ENCODE measurements around the gene SFTPA1. TPM values are rescaled to one million over a fixed set of nuclear protein-coding genes. Genes with fewer than 3 reads are reported as not detected.
"Not testable (repeated sequence)": the region's sequence is repeated elsewhere in the genome, so short reads cannot be mapped to it uniquely, and the experiment has no call there.

SFTPA1 gene
- total RNA-seq, 1 donor from 2014 or later = not detected

DNA sequence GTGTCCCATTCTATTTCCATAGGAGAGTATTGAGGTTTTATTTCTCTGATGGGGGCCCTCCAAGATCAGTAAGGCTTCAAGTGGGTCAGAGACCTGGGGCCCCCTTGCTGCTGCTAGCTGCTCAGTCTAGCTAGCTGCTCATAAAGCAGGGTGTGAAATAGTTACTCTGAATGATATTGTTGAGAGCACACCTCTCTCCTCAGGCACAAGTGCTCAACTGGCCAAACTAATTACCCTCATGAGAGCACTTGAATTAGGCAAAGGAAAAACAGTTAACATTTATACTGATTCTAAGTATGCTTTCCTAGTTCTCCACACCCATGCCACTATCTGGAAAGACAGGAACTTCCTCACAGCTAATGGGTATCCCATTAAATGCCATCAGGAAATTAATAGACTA, 5.4 kb upstream of the SFTPA1 start:
- H3K9me3 Mint-ChIP-seq (ENCODE audit: unreplicated experiment) = no peaks in the 10 kb centered on the region
- TF ChIP-seq, protein P1, sequence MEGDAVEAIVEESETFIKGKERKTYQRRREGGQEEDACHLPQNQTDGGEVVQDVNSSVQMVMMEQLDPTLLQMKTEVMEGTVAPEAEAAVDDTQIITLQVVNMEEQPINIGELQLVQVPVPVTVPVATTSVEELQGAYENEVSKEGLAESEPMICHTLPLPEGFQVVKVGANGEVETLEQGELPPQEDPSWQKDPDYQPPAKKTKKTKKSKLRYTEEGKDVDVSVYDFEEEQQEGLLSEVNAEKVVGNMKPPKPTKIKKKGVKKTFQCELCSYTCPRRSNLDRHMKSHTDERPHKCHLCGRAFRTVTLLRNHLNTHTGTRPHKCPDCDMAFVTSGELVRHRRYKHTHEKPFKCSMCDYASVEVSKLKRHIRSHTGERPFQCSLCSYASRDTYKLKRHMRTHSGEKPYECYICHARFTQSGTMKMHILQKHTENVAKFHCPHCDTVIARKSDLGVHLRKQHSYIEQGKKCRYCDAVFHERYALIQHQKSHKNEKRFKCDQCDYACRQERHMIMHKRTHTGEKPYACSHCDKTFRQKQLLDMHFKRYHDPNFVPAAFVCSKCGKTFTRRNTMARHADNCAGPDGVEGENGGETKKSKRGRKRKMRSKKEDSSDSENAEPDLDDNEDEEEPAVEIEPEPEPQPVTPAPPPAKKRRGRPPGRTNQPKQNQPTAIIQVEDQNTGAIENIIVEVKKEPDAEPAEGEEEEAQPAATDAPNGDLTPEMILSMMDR (IDR thresholded peaks at IDR 0.05) = no peak
- no peak for DNase-seq (ENCODE audit: extremely low spot score, unreplicated experiment)
- no peak overlapping the region for H3K27ac Mint-ChIP-seq (ENCODE audit: unreplicated experiment)
- H3K4me3 Mint-ChIP-seq (ENCODE audit: unreplicated experiment) = no peak overlapping the region
- H3K36me3 Mint-ChIP-seq (ENCODE audit: unreplicated experiment) = no peaks in the 10 kb centered on the region
- H3K27me3 Mint-ChIP-seq (ENCODE audit: unreplicated experiment) = peaks cover 46% of the 10 kb centered on the region
- H3K4me1 Mint-ChIP-seq (ENCODE audit: unreplicated experiment) = no peaks in the 10 kb centered on the region

DNA sequence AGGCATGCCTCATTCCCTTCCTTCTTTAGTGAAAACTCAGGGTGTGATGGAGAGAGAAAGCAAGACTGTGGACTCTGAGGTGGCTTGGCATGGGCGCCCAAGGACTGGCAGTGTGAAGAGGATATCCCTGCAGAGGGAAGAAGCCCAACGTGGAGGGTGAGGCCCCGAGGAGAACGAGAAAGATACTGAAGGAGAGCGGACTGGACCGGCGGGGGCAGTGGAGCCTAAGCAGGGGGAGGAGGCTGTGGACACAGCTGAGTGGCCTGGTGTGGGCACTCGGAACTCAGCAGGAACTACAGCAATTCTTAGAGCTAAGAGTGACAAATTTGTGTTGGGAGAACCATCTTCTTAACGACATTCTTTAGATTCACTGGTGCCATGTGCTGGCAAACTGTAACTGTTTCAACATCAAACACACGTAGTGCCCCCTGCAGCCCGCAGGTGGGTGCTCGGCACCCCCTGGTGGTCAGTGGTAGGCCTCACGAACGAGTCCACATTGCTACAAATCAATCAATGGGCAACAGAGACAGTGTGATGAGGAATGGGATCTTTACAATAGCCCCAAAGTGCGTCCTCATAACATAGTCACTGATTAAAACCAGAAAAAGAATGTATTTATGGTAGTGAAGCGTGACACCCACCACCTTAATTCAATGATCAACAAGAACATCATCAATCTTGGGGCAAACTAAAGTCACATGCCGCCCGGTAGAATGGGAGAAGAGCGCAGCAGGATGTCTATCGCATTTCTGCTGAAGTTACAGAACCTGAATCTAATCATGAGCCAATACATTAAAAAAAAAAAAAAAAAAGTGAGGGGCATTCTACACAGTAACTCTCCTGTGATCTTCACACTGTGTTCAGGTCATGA, 2.0 kb upstream of the SFTPA1 start:
- no peaks in the 10 kb centered on the region for H3K9me3 Mint-ChIP-seq (ENCODE audit: unreplicated experiment)
- peaks cover 33% of the 10 kb centered on the region for H3K27me3 Mint-ChIP-seq (ENCODE audit: unreplicated experiment)
- no peak overlapping the region for H3K27ac Mint-ChIP-seq (ENCODE audit: unreplicated experiment)
- no peaks in the 10 kb centered on the region for H3K36me3 Mint-ChIP-seq (ENCODE audit: unreplicated experiment)
- TF ChIP-seq, protein P1 (IDR thresholded peaks at IDR 0.05) = peak; percentile 56
- DNase-seq (ENCODE audit: extremely low spot score, unreplicated experiment) = no peak
- H3K4me1 Mint-ChIP-seq (ENCODE audit: unreplicated experiment) = no peaks in the 10 kb centered on the region
- H3K4me3 Mint-ChIP-seq (ENCODE audit: unreplicated experiment) = no peak overlapping the region

DNA sequence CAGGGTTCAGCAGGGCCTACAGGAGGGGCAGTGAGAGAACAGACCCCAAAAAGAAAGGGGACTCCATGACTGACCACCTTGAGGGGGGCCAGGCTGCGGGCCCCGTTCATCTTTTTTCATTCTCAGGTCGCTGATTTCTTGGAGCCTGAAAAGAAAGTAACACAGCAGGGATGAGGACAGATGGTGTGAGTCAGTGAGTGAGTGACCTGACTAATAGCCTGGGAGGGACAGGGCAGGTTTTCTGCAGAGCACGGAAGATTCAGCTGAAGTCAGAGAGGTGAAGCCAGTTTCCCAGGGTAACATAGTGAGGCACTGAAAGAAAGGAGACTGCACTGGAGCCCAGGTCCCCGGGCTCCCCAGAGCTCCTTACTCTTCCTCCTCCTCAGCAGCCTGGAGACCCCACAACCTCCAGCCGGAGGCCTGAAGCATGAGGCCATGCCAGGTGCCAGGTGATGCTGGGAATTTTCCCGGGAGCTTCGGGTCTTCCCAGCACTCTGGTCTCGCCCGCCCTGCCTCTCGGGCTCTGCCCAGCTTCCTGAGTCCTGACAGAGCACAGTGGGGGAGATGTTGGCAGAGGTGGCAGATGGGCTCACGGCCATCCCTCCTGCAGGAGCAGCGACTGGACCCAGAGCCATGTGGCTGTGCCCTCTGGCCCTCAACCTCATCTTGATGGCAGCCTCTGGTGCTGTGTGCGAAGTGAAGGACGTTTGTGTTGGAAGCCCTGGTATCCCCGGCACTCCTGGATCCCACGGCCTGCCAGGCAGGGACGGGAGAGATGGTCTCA, 646 bp downstream of the SFTPA1 start:
- H3K4me3 Mint-ChIP-seq (ENCODE audit: unreplicated experiment); H3K4me1 Mint-ChIP-seq (ENCODE audit: unreplicated experiment); H3K36me3 Mint-ChIP-seq (ENCODE audit: unreplicated experiment); H3K9me3 Mint-ChIP-seq (ENCODE audit: unreplicated experiment); H3K27ac Mint-ChIP-seq (ENCODE audit: unreplicated experiment); DNase-seq (ENCODE audit: extremely low spot score, unreplicated experiment): not testable (repeated sequence)
- H3K27me3 Mint-ChIP-seq (ENCODE audit: unreplicated experiment) = peaks cover 36% of the 10 kb centered on the region

DNA sequence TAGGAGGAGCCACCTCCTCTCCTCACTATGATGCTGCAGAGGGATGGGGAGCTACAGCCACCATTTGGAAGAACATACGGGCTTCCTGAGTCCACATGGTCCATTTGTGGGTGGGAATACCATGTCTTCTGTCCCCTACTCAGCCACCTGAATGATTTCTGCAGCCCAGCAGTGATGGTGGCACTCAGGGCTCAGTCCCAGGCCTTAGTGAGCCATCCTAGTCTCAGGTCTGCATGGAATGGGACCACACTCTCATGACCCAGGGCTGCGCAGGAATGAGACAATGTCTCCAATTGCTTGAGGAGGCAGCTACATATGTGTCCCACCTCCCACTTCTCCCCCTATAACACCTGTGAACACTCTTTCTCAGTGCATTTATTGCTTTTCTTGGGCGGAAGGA, 4.8 kb downstream of the SFTPA1 start:
- Mint-ChIP-seq H3K36me3 (ENCODE audit: unreplicated experiment) (no peaks in the 10 kb centered on the region), H3K4me1 (ENCODE audit: unreplicated experiment) (no peaks in the 10 kb centered on the region), H3K4me3 (ENCODE audit: unreplicated experiment) (no peak overlapping the region), H3K9me3 (ENCODE audit: unreplicated experiment) (peaks cover 19% of the 10 kb centered on the region), H3K27me3 (ENCODE audit: unreplicated experiment) (peaks cover 51% of the 10 kb centered on the region), H3K27ac (ENCODE audit: unreplicated experiment) (no peak overlapping the region)
- TF ChIP-seq, protein P1 (IDR thresholded peaks at IDR 0.05) = no peak
- DNase-seq (ENCODE audit: extremely low spot score, unreplicated experiment) = no peak

DNA sequence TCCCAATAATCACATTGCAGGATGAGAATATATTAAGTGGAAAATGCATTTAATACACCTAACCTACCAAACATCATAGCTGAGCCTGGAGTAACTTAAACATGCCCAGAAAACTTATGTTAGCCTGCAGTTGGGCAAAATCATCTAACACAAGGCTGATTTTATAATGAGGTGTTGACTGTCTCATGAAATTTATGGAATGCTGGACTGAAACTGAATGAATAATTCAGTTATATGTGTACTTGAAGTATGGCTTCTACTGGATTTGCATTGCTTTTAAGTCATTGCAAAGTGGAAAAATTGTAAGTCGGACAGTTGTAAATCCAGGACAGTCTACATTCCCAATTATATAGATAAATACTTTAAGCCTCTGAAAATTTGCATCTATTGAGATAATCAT, 5.4 kb downstream of the SFTPA1 start:
- TF ChIP-seq, protein P1 (IDR thresholded peaks at IDR 0.05) = no peak
- Mint-ChIP-seq H3K4me3 (ENCODE audit: unreplicated experiment) (no peak overlapping the region), H3K27me3 (ENCODE audit: unreplicated experiment) (peaks cover 51% of the 10 kb centered on the region), H3K36me3 (ENCODE audit: unreplicated experiment) (no peaks in the 10 kb centered on the region), H3K27ac (ENCODE audit: unreplicated experiment) (no peak overlapping the region), H3K9me3 (ENCODE audit: unreplicated experiment) (peaks cover 19% of the 10 kb centered on the region), H3K4me1 (ENCODE audit: unreplicated experiment) (no peaks in the 10 kb centered on the region)
- no peak for DNase-seq (ENCODE audit: extremely low spot score, unreplicated experiment)

DNA sequence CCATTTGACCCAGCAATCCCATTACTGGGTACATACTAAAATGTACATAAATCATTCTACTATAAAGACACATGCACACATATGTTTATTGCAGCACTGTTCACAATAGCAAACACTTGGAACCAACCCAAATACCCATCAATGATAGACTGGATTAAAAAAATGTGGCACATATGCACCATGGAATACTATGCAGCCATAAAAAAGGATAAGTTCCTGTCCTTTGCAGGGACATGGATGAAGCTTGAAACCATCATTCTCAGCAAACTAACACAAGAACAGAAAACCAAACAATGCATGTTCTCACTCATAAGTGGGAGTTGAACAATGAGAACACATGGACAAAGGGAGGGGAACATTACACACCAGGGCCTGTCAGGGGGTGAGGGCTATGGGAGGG, 12.9 kb downstream of the SFTPA1 start:
- not testable (repeated sequence) for H3K27ac Mint-ChIP-seq (ENCODE audit: unreplicated experiment); H3K4me3 Mint-ChIP-seq (ENCODE audit: unreplicated experiment); H3K4me1 Mint-ChIP-seq (ENCODE audit: unreplicated experiment); H3K36me3 Mint-ChIP-seq (ENCODE audit: unreplicated experiment); DNase-seq (ENCODE audit: extremely low spot score, unreplicated experiment)
- Mint-ChIP-seq H3K27me3 (ENCODE audit: unreplicated experiment) (peaks cover 44% of the 10 kb centered on the region), H3K9me3 (ENCODE audit: unreplicated experiment) (peaks cover 10% of the 10 kb centered on the region)
